Gastroesophageal sphincter (tissue), 3 donors: Measurements from ENCODE around the gene TMEM218.

ENCODE experiments used
- POLR2A ChIP-seq, 2 donors: fragments of 450-650 bp; IDR thresholded peaks; one replicate each; pipeline ENCODE4 v1.6.1; 2017; ENCODE audit warnings: antibody characterized with exemption in 2 of 2, mild to moderate bottlenecking in 2 of 2, moderate library complexity in 1 of 2
- TF ChIP-seq, protein P1 (sequence below), 4 experiments: fragments of 200-600 bp in 2 of 4; fragments of 450-650 bp in 2 of 4; sonication (generic) in 1 of 4; IDR thresholded peaks; one replicate each; pipeline ENCODE4 v1.5.1; 2017 to 2019; ENCODE audit warnings: antibody characterized with exemption in 4 of 4, mild to moderate bottlenecking in 2 of 4, moderate library complexity in 2 of 4

DNA sequence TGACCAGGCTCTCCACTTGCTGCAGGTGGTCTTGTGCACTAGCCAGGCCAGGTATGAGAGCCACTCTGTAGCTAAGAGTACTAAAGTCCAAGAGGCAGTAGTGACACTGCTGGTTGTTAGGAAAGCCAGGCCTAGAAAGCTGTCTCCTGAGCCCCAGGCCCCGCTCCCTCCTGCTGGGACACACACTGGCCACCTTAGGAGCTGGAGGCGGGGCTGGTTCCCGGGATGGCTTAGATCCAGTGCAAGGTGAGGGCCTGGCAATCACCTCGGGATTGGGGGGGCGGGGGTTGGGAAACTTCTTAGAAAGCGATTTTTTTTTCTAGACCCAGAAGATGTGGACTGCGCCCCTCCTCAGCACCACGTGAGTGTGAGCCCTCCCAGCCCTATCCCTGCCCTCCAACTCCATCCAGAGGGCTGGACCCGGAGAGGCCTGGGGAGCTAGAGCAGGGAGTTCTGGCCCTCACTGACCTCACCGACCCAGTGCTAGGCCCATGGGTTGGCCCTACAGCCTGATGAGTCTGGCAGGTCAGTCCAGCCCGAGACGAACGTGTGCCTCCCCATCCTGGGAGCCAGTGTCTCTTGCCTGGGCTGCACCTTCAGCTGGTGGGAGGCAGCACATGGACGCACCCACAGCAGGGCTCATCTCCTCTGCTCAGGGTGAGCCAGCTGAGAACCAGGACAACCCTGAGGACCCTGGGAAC lies 30.2 kb downstream of the TMEM218 start:
- TF ChIP-seq, protein P1, sequence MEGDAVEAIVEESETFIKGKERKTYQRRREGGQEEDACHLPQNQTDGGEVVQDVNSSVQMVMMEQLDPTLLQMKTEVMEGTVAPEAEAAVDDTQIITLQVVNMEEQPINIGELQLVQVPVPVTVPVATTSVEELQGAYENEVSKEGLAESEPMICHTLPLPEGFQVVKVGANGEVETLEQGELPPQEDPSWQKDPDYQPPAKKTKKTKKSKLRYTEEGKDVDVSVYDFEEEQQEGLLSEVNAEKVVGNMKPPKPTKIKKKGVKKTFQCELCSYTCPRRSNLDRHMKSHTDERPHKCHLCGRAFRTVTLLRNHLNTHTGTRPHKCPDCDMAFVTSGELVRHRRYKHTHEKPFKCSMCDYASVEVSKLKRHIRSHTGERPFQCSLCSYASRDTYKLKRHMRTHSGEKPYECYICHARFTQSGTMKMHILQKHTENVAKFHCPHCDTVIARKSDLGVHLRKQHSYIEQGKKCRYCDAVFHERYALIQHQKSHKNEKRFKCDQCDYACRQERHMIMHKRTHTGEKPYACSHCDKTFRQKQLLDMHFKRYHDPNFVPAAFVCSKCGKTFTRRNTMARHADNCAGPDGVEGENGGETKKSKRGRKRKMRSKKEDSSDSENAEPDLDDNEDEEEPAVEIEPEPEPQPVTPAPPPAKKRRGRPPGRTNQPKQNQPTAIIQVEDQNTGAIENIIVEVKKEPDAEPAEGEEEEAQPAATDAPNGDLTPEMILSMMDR (IDR thresholded peaks at IDR 0.05): no peak
- TF ChIP-seq POLR2A (IDR thresholded peaks at IDR 0.05): no peak
